Measurements from ENCODE around the gene KRTAP10-12.

DNA sequence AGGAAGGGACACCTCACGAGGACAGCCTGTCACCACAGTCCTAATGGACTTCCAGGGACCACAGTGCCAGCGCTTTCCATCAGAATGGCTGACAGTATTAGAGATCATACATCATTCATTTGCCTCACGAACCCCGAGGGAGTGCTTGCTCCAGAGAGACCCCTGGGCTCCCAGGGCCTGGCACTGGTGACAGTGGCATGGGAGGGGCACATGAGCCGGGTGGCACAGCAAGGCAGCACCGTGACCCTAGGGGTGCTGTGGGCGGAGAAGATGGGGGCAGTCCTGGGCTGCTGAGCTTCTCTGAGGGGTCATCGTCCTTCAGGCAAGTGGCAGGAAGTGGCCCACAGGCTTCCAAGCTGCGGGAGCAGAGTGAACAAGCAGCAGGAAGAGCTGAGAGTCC, 30.8 kb downstream of the KRTAP10-12 start:
- no peak for TF ChIP-seq EZH2 (optimal IDR thresholded peaks at IDR 0.05; ENCODE audit: low read depth, low read length)
- TF ChIP-seq EZH2phosphoT487 (IDR thresholded peaks at IDR 0.05; ENCODE audit: low read length), result no peak
- TF ChIP-seq, protein P1, sequence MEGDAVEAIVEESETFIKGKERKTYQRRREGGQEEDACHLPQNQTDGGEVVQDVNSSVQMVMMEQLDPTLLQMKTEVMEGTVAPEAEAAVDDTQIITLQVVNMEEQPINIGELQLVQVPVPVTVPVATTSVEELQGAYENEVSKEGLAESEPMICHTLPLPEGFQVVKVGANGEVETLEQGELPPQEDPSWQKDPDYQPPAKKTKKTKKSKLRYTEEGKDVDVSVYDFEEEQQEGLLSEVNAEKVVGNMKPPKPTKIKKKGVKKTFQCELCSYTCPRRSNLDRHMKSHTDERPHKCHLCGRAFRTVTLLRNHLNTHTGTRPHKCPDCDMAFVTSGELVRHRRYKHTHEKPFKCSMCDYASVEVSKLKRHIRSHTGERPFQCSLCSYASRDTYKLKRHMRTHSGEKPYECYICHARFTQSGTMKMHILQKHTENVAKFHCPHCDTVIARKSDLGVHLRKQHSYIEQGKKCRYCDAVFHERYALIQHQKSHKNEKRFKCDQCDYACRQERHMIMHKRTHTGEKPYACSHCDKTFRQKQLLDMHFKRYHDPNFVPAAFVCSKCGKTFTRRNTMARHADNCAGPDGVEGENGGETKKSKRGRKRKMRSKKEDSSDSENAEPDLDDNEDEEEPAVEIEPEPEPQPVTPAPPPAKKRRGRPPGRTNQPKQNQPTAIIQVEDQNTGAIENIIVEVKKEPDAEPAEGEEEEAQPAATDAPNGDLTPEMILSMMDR (IDR thresholded peaks at IDR 0.05; ENCODE audit: low read length), result no peak
